OCI-LY7 (cell line): ENCODE data around the gene CSHL1.

Experiments
- EZH2phosphoT487 ChIP-seq: fragments of 200-600 bp; sonication (generic); IDR thresholded peaks from 2 replicates; pipeline ENCODE4 v1.6.1; 2018; ENCODE audit warnings: low read depth, borderline replicate concordance, mild to moderate bottlenecking, mixed run types, antibody characterized with exemption, low read length, moderate library complexity, mixed read lengths
- TF ChIP-seq, protein P1 (sequence below): fragments of 200-600 bp; sonication (generic); conservative IDR thresholded peaks from 2 replicates; pipeline ENCODE4 v1.5.1; 2014; ENCODE audit warnings: mild to moderate bottlenecking, antibody characterized with exemption, low read length, moderate library complexity, mixed read lengths

DNA sequence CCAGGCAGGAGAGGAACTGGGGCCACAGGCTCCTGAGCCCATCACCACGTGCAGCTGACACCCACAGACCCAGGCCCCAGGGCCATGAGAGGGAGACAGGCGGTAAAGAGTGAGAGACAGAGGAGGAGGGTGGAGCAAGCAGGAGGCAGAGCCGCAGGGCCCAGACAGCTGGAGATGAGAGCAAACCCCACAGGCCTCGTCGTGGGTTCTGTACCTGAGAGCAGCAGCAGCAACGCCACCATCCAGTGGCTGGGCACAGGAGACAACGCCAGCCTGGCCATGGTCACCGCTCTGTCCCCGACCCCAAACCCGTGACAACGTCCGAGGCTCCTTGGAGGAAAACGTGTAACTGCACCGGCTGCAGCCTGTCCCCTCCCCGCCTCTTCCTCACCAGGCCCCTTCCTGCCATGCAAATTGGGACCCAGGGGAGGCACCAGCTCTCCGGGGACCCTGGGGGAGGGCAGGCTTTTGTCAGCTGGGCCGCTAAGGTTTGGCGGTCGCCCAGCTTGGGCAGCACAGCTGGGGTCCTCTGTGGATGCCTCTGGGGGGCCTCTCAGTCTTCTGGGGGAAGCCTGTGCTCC lies 21.0 kb upstream of the CSHL1 start, which contains the start of gene CD79B:
- TF ChIP-seq, protein P1, sequence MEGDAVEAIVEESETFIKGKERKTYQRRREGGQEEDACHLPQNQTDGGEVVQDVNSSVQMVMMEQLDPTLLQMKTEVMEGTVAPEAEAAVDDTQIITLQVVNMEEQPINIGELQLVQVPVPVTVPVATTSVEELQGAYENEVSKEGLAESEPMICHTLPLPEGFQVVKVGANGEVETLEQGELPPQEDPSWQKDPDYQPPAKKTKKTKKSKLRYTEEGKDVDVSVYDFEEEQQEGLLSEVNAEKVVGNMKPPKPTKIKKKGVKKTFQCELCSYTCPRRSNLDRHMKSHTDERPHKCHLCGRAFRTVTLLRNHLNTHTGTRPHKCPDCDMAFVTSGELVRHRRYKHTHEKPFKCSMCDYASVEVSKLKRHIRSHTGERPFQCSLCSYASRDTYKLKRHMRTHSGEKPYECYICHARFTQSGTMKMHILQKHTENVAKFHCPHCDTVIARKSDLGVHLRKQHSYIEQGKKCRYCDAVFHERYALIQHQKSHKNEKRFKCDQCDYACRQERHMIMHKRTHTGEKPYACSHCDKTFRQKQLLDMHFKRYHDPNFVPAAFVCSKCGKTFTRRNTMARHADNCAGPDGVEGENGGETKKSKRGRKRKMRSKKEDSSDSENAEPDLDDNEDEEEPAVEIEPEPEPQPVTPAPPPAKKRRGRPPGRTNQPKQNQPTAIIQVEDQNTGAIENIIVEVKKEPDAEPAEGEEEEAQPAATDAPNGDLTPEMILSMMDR = no peak
- no peak for TF ChIP-seq EZH2phosphoT487
